Mucosa of rectum (tissue), 2 donors: ENCODE results near the gene PPEF1.

Experiments used
- H3K27ac ChIP-seq, 2 donors: one replicate each; pipeline ENCODE4 v1.7.0; 2013; ENCODE audit warnings: inconsistent platforms in 2 of 2, low read depth in 2 of 2, low read length in 2 of 2
- H3K27me3 ChIP-seq, 2 donors: one replicate each; pipeline ENCODE4 v1.7.0; 2013; ENCODE audit warnings: low read length in 2 of 2; ENCODE audit not compliant: control insufficient read depth in 2 of 2, insufficient read depth in 2 of 2
- H3K36me3 ChIP-seq, 2 donors: one replicate each; pipeline ENCODE4 v1.7.0; 2013; ENCODE audit warnings: low read length in 2 of 2; ENCODE audit not compliant: control insufficient read depth in 2 of 2, insufficient read depth in 2 of 2
- H3K4me1 ChIP-seq, 2 donors: one replicate each; pipeline ENCODE4 v1.7.0; 2013; ENCODE audit warnings: low read length in 2 of 2, mild to moderate bottlenecking in 1 of 2; ENCODE audit not compliant: control insufficient read depth in 2 of 2, insufficient read depth in 2 of 2
- H3K4me3 ChIP-seq, 2 donors: one replicate each; pipeline ENCODE4 v1.7.0; 2013; ENCODE audit warnings: low read length in 2 of 2
- H3K9ac ChIP-seq, 2 donors: one replicate each; pipeline ENCODE4 v1.7.0; 2013; ENCODE audit warnings: low read length in 2 of 2, low read depth in 1 of 2, mild to moderate bottlenecking in 1 of 2
- H3K9me3 ChIP-seq, 2 donors: one replicate each; pipeline ENCODE4 v1.7.0; 2013; ENCODE audit warnings: low read length in 2 of 2; ENCODE audit not compliant: control insufficient read depth in 2 of 2
- donor health status: healthy.
- donor health status: Normal muscosa, but diverticular disease.

The PPEF1 gene

GRCh38 chrX:18701621-18702361 lies 5.7 kb upstream of the PPEF1 start:
- no peaks in the 10 kb centered on the region for H3K9me3 ChIP-seq
- H3K4me1 ChIP-seq: peaks cover 0 to 2% of the 10 kb centered on the region in 2 donors
- no peak overlapping the region for H3K9ac ChIP-seq
- H3K27ac ChIP-seq: no peak overlapping the region
- no peaks in the 10 kb centered on the region for H3K36me3 ChIP-seq
- H3K4me3 ChIP-seq: no peak overlapping the region
- H3K27me3 ChIP-seq: no peaks in the 10 kb centered on the region

- no peak overlapping the region for H3K9ac ChIP-seq
- H3K4me3 ChIP-seq: no peak overlapping the region
- H3K4me1 ChIP-seq: peaks cover 0 to 2% of the 10 kb centered on the region in 2 donors
- H3K27ac ChIP-seq: no peak overlapping the region
- H3K9me3 ChIP-seq: no peaks in the 10 kb centered on the region
- H3K27me3 ChIP-seq: no peaks in the 10 kb centered on the region
- H3K36me3 ChIP-seq: no peaks in the 10 kb centered on the region
Observed at GRCh38 chrX:18702362-18703195, 4.9 kb upstream of the PPEF1 start.

GRCh38 chrX:18709833-18710232 lies 2.4 kb downstream of the PPEF1 start:
- no peak overlapping the region for H3K9ac ChIP-seq
- H3K4me3 ChIP-seq: no peak overlapping the region
- H3K9me3 ChIP-seq: no peaks in the 10 kb centered on the region
- H3K4me1 ChIP-seq: no peaks in the 10 kb centered on the region
- H3K27ac ChIP-seq: no peak overlapping the region
- no peaks in the 10 kb centered on the region for H3K36me3 ChIP-seq
- H3K27me3 ChIP-seq: no peaks in the 10 kb centered on the region

DNA sequence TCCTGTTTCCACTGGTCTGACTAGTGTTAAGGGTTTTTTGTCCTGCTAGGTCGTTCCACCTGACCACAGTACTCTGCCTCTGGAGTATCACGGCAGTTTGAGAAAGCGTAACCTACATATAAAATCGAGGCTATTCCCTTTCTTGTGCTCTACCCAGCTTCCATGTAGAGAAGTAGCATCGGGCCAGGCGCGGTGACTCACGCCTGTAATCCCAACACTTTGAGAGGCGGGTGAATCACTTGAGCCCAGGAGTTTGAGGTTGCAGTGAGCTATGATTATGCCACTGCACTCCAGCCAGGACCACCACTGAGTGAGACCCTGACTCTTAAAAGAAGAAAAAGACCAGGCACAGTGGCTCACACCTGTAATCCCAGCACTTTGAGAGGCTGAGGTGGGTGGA lies 7.5 kb downstream of the PPEF1 start:
- no peak overlapping the region for H3K27ac ChIP-seq
- no peaks in the 10 kb centered on the region for H3K9me3 ChIP-seq
- H3K36me3 ChIP-seq: no peaks in the 10 kb centered on the region
- no peaks in the 10 kb centered on the region for H3K4me1 ChIP-seq
- no peak overlapping the region for H3K9ac ChIP-seq
- no peaks in the 10 kb centered on the region for H3K27me3 ChIP-seq
- no peak overlapping the region for H3K4me3 ChIP-seq

DNA sequence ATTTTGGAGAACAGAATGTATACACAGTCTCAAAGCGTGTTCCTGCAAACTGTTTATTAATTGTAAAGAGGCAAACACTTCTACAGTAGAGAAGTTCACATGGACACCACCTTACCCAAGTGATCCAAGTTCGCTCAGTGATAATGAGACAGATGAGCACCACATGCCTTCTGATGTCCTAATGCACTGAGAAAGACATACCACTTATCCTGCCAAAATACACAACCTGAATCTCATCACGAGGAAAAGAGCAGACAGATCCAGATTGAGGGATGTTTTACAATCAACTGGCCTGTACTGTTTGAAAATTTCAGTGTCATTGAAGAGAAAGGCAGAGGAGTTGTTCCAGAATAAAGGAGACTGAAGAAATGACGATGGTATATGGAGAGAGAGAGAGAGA lies 12.4 kb downstream of the PPEF1 start:
- peaks cover 0 to under 1% of the 10 kb centered on the region in 2 donors for H3K27me3 ChIP-seq
- H3K4me3 ChIP-seq: no peak overlapping the region
- H3K9me3 ChIP-seq: no peaks in the 10 kb centered on the region
- no peak overlapping the region for H3K27ac ChIP-seq
- H3K36me3 ChIP-seq: no peaks in the 10 kb centered on the region
- no peaks in the 10 kb centered on the region for H3K4me1 ChIP-seq
- H3K9ac ChIP-seq: no peak overlapping the region

DNA sequence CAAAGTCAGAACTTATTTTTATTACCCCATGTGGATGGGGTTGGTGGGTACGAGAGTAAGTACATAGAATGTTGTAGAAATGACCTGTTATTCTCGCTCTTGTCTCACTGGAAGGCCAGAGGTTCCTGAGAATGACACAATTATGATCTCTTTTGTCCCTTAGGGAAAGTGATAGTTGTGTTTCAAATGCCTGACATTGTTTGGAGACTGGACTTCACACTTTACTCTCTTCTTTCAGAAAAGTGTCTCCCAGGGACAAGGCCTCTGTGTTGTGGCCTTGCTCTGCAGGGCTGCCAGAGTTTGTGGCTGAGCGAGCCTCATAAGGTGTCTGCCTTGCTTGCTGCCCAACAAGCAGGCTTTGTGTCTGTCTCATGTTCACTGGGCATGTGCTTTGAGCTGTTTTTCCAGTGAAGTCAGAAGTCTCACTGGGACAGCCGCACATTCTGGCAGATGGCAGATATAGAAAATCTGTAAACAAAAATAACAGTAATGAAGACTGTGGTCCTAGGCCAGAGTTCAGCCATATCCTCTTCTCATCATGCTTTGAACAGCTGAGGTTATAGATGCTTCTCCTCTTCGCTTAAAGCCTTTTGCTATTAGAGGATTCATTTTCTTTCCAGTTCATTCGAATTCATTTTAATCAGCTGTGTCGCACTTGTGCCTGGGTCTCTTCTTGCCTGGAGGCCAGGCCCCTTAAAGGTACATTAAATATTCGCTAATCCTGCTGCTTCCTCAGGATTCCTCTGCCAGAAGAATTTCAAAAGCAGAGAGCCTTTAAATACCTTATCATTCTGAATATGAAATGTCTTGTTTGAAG lies 14.4 kb downstream of the PPEF1 start:
- Histone ChIP-seq H3K4me3 (no peak overlapping the region), H3K9ac (no peak overlapping the region), H3K36me3 (no peaks in the 10 kb centered on the region), H3K27me3 (peaks cover 0 to 3% of the 10 kb centered on the region in 2 donors), H3K4me1 (no peaks in the 10 kb centered on the region), H3K9me3 (no peaks in the 10 kb centered on the region), H3K27ac (no peak overlapping the region)

GRCh38 chrX:18722500-18723071 lies 15.1 kb downstream of the PPEF1 start:
- no peak overlapping the region for H3K4me3 ChIP-seq
- H3K27ac ChIP-seq: no peak overlapping the region
- H3K4me1 ChIP-seq: no peaks in the 10 kb centered on the region
- H3K9ac ChIP-seq: no peak overlapping the region
- H3K27me3 ChIP-seq: peaks cover 0 to 6% of the 10 kb centered on the region in 2 donors
- H3K36me3 ChIP-seq: no peaks in the 10 kb centered on the region
- no peaks in the 10 kb centered on the region for H3K9me3 ChIP-seq

GRCh38 chrX:18725310-18725943 lies 18.0 kb downstream of the PPEF1 start:
- peaks cover 0 to 6% of the 10 kb centered on the region in 2 donors for H3K27me3 ChIP-seq
- H3K36me3 ChIP-seq: no peaks in the 10 kb centered on the region
- no peaks in the 10 kb centered on the region for H3K4me1 ChIP-seq
- no peak overlapping the region for H3K9ac ChIP-seq
- H3K4me3 ChIP-seq: no peak overlapping the region
- H3K9me3 ChIP-seq: no peaks in the 10 kb centered on the region
- no peak overlapping the region for H3K27ac ChIP-seq

DNA sequence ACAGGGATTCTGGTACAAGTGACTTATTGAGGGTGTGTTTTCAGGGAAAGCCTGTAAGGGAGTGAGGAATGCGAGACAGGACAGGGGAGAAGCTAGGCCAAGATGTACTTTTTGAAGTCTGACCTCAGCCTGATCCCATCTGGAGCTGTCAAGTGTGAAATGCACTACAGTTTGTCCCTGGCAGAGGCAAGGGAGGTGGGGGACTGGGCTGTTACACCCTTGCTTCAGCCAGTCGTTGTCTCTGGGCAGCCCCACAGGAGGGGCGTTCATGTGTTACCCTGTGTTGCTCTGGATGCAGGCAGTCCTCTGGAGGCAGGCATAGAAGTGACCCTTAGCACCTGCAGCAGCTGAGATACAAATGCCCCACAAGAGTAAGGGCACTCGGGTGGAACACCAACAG lies 25.8 kb downstream of the PPEF1 start:
- no peaks in the 10 kb centered on the region for H3K36me3 ChIP-seq
- H3K27ac ChIP-seq: no peak overlapping the region
- H3K9me3 ChIP-seq: no peaks in the 10 kb centered on the region
- H3K27me3 ChIP-seq: no peaks in the 10 kb centered on the region
- no peak overlapping the region for H3K4me3 ChIP-seq
- H3K9ac ChIP-seq: no peak overlapping the region
- no peaks in the 10 kb centered on the region for H3K4me1 ChIP-seq
